Muscle of back (tissue), 11 donors: ENCODE measurements around the gene MRPL14. TPM values are rescaled to one million over a fixed set of nuclear protein-coding genes. Genes with fewer than 3 reads are reported as not detected.
"Not testable (repeated sequence)": the region's sequence is repeated elsewhere in the genome, so short reads cannot be mapped to it uniquely, and the experiment has no call there.

Experiments used
- DNase-seq, 3 donors: peaks; one replicate each; pipeline versions ENCODE4 v3.0.0 to v3.0.0-alpha.2; 2013
- polyA plus RNA-seq, 10 donors: library from polyadenylated mRNA; unstranded; fragments of 120-200 nt; gene quantifications; one replicate each; pipeline ENCODE4 v1.2.1, GENCODE V29; 2013; ENCODE audit not compliant: insufficient read length in 10 of 10

The MRPL14 gene
- polyA plus RNA-seq, 10 donors: 27.1 to 44.5 (median 35.2) TPM

- DNase-seq: peak in 2 of 3 donors; percentile 47 to 67
These were observed 22.7 kb downstream of the MRPL14 start for GRCh38 chr6:44104481-44105021.

DNA sequence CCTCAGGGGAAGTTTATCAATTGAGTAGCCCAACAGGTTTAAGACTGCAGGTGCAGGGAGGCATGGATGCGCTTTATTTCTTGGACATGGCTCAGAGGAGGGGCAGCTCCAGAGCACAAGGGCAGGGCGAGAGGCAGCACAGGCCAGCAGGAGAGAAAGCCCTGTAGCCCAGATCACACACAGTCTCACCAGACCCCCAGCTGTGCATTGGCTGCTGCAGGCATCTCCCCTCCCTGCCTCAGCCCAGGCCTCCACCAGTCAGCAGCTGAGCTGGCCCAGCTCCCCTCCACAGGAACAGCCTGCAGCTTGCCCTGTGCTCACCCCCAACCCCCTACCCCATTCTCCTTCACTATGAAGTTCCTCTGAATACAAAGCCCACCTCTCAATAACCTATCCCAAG, 24.7 kb downstream of the MRPL14 start:
- no peak for DNase-seq

- DNase-seq: no peak
These were observed 25.4 kb downstream of the MRPL14 start for GRCh38 chr6:44101832-44102231.

DNA sequence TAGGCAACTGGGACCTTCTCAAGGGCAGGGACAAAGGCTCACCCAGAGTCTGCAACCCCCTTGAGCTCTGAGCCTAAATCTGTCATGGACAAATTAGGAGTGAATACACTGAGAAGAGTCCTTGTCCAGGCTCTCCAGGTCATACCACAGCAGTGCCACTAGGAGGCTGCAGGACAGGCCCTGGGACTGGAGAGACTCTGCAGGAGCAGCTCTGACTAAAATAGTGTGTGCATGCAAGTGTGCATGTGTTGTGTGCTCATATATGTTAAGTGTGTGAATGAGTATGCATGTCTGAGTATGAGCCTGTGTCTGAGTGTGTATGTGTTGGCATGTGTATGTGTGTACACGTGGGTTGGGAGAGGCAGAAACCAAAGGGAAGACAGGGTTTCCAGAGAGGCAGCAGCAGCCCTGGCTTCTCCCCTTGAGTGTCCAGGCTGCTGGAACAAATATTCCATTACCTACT, 27.1 kb downstream of the MRPL14 start:
- no peak for DNase-seq

- DNase-seq: no peak
These were observed 28.1 kb downstream of the MRPL14 start for GRCh38 chr6:44099192-44099591.

DNA sequence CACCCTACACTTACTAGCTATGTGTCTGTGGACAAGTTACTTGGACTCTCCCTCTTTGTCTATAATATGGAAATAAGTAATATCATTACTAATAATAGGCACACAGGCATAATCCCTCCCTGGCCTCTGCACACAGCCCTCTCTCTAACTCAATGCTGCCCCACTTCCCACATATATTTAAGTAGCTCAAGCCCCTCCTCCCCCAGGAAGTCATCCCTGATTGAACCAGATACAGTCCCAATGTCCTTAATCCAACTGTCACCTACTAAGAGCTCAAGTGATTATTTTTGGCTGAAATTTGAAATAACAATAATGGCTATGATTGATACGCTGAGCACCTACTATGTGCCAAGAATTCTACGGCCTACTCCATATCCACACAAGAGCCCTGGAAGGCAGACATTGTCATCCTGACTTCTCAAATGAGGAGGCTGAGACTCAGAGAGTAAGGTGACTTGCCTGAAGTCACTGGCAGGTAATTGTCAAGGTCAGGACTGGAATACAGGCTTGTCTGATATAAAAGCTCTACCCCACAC, 29.4 kb downstream of the MRPL14 start:
- DNase-seq: no peak

- DNase-seq: peak in 2 of 3 donors; percentile 75 to 81
These were observed 30.6 kb downstream of the MRPL14 start for GRCh38 chr6:44096612-44097011.

DNA sequence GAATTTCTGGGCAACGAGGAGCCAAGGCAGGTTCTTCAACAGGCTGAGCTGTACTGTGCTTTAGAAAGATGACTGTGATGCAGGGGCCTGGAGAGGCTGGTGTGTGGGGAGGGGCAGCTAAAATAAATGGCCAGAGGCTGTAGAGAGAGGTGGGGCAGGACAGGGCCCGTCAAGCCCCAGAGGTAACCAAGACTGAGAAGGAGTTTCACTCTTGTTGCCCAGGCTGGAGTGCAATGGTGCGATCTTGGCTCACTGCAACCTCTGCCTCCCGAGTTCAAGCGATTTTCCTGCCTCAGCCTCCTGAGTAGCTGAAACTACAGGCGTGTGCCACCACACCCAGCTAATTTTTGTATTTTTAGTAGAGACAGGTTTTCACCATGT, 32.0 kb downstream of the MRPL14 start:
- not testable (repeated sequence) for DNase-seq

DNA sequence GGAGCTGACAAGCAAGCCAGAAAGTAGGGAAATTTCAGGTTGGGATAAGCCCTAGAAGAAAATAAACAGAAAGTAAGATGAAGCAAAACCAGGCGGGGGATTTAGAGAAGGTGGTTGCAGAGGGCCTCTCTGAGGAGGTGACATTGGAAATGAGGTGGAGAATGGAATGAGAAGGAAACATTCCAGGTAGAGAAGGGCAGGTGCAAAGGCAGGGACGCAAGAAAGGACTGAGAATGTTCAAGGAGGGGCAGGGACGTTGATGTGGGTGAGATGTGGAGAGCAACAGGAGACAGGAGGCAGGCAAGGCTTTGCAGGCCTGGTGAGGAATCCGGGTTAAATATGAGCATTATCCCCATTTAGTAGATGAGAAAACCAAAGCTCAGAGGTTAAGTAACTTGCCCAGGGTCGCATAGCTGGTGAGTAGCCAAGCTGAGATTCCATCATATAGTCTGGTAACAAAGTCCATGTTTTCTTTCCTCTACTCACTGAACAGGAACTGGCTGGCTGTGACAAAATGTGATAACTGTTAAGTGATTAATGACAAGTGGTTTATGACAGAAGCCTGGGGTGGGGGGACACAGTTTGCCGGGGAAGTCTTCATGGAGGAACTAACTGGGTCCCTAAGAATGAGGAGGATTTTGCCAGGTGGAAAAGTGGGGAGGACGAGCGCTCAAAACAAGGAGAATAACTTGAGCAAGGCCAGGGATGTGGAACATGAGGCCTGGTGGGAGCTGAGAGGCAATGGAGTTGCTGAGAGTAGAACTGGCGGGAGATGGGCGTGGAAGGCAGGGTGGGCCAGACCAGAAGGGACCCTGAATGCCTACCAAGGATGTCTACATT, 32.6 kb downstream of the MRPL14 start:
- DNase-seq: no peak

DNA sequence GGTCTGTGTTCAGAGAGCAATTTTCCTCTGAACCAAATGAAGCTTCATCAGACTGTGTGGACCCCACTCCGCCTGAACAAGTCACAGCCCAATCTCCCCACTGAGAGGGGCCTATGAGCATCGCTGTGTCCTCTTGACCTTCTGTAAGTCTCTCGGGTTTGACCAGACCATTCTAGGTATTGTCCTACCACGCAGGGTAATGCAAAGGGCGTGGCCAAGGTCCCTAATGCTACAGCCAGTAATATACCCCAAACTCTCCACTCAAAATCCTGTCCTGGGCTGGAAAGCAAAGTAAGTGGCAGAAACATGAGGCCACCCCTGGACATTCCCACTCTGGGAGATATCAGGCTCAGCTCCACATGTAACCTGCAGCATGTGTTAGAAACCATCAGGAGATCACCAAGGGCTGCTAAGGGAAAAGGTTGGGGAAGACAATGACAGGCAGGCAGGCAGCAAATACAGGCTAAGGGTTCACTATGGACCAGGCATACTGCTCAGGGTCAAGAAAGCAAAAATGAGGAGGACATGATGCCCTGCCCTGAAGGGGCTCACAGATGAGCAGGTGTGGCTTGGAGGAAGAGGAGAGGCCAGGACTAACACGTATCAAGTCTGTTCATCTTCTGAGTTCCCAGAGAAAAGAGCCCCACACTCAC, 33.4 kb downstream of the MRPL14 start:
- no peak for DNase-seq

DNA sequence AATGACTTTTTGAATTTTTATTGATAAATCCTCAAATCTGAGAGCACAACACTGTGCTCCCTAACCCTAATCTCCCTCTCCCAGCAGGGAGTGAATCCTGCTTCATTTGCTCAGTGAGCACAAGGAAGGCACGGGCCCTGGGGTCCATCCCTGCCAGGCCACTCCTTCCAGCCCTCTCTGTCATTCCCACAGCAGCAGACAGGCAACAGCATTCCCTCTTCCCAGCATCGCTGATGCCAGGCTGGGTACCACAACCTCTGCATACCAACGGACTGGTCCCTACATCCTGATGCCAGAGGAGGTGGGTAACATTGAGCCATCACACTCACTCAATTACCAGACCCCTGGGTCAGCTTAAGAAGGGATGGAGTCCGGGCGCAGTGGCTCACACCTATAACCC, 34.2 kb downstream of the MRPL14 start:
- no peak for DNase-seq

DNA sequence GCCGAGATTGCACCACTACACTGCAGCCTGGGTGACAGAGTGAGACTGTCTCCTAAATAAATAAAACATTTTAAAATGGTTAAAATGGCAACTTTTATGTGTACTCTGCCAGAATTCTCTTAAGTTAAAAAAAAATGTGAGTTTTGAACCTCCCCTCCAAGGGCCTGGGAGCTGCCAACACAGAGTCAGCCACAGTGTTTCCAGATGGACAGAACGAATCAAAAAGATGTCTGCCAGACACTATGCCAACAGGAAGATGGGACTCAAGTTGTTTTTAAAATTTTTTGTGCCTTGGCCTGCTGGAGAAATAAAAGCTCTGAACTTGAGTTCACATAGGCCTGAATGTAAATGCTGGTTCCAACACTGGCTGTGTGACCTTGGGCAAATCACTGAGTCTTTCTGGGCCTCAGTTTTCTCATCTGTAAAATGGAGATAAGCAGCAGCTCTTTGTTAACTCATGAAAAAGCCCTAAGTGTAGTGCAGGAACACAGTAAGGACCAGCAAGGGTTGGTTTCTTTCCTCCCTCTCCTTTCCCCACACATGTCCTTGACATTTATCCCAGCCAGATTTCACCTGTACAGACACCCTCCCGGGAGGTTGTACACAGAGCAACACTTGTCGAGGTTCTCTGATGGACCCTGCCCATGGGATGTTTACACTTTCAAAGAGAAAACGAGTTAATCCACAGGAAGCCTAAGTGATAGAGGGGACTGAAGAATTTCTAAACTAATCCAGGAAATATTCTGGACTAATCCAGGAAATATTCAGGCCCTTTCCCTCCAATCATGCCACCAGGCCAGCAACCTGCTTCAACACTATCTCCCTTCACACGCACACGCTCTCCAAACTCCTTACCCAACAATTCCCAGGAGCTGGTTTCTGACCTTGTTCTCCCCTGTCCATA, 35.0 kb downstream of the MRPL14 start:
- DNase-seq: no peak

- DNase-seq: not testable (repeated sequence)
These were observed 35.9 kb downstream of the MRPL14 start for GRCh38 chr6:44091356-44091755.

GRCh38 chr6:44090465-44090864, 36.8 kb downstream of the MRPL14 start:
- no peak for DNase-seq

- DNase-seq: no peak
These were observed 38.2 kb downstream of the MRPL14 start for GRCh38 chr6:44088827-44089590.

DNA sequence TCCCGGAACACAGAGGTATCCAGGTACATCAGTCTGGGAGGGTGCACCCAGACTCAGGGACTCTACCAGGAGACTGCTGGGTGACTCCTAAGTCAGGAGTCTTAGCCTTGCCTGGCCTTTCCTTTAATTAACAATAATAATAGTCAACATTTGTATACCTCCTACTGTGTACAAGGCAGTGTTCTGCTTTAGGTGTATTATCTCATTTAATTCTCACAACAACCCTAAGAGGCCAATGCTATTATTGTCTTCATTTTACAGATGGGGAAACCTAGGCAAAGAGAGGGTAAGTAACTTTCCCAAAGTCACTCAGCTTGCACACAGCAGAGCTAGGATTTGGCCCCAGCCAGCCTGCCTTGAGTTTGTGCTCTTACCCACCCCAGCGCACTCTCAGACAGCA, 39.6 kb downstream of the MRPL14 start:
- DNase-seq: no peak

DNA sequence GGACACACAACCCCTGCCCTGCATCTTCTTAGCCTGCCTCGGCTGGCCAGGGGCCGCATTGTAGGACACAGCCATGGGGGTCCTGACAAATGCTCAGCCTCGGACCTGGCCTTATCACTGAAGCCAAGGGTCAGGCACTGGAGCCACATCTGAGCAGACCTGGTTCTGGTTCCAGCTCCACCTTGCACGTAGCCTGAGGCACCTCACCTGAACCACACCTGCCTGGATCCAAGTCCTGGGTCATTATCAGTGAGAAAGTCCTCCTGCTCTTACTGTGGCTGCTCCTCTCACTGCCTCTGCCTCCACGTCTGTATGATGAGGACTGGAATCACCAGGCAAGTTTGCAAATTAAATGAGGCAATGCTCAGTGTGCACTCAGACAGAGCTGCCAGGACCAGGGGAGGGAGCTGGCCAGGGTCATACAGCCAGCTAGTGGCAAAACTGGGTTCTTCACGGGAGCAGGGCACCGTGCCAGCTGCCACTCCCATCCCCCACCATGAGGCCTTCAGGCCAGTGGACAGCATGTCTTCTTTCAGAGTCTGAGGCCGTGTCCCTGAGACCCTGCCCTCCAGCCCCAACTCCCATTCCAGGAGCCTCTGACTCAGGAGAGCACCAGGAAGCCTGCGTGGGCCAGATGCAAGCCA, 40.2 kb downstream of the MRPL14 start:
- no peak for DNase-seq

DNA sequence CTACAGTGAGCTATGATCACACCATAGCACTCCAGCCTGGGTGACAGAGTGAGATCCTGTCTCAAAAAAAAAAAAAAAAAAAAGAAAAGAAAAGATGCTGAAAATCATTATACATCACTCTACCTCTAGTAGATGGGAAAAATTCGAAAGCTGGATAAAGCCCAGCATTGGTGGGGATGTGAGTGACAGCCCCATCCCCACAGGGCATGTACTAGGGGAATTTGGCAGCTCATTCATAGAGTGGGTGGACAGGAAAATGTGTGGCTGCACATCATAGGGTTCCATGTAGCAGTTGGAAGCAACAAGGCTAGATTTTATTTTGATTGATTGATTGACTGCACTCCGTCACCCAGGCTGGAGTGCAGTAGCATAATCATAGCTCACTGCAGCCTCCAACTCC, 42.0 kb downstream of the MRPL14 start:
- DNase-seq: no peak

DNA sequence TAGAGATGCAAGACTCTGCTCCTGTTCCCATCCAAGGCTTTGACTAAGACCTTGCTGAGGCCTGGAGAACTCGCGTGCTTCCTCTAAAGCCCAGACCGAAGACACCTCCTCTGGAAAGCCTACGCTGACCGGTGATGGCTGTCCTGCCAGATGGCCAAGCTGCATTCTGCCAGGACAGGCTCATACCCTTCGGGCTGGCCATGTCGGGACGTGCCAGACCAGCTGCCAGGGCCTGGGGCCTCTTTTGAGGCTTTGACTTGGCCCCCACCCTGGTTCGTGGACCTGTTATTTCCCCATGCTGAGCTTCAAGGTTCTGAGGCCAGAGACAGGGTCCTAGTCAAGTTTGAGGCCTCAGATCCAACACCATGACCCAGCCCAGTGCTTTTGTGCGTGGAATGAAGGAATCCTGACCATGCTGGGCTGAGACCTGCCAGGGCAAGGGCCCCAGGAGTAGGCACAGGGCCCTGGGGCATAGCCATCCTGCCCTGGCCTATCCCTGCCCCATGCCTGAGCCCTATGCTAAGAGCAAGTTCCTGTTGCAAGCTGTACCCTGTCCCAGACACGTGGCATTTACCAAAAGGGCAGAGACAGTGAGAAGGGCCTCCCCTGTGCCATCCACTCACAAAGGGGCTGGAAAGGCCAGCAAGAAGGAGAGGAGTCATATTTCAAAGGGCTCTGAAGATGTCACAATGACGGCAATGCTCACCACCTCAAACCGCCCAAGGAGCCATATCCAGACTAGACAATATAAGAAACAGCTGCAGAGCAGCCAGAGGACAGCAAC, 42.8 kb downstream of the MRPL14 start:
- DNase-seq: no peak
